Measurements from ENCODE around the gene ACSS3. TPM values are rescaled to one million over a fixed set of nuclear protein-coding genes. Genes with fewer than 3 reads are reported as not detected.

Gene ACSS3
- total RNA-seq, 1 donor = 0.54 TPM

- DNase-seq (ENCODE audit: low read depth in 2 of 3, low spot score in 2 of 3) = no peak
These were observed 135.3 kb downstream of the ACSS3 start for GRCh38 chr12:81212996-81213696.

- no peak for DNase-seq (ENCODE audit: low read depth in 2 of 3, low spot score in 2 of 3)
These were observed 138.9 kb downstream of the ACSS3 start for GRCh38 chr12:81216739-81217138.

GRCh38 chr12:81221681-81222080, 143.8 kb downstream of the ACSS3 start:
- no peak for DNase-seq (ENCODE audit: low read depth in 2 of 3, low spot score in 2 of 3)

- no peak for DNase-seq (ENCODE audit: low read depth in 2 of 3, low spot score in 2 of 3)
These were observed 145.1 kb downstream of the ACSS3 start for GRCh38 chr12:81222846-81223592.

GRCh38 chr12:81224626-81225025, 146.7 kb downstream of the ACSS3 start:
- DNase-seq (ENCODE audit: low read depth in 2 of 3, low spot score in 2 of 3) = no peak

GRCh38 chr12:81229759-81230158, 151.9 kb downstream of the ACSS3 start:
- DNase-seq (ENCODE audit: low read depth in 2 of 3, low spot score in 2 of 3) = no peak

- no peak for DNase-seq (ENCODE audit: low read depth in 2 of 3, low spot score in 2 of 3)
These were observed 153.9 kb downstream of the ACSS3 start for GRCh38 chr12:81231574-81232368.

GRCh38 chr12:81245458-81245857, 167.6 kb downstream of the ACSS3 start:
- no peak for DNase-seq (ENCODE audit: low read depth in 2 of 3, low spot score in 2 of 3)

GRCh38 chr12:81245907-81246570, 168.2 kb downstream of the ACSS3 start:
- DNase-seq (ENCODE audit: low read depth in 2 of 3, low spot score in 2 of 3) = no peak

- DNase-seq (ENCODE audit: low read depth in 2 of 3, low spot score in 2 of 3) = no peak
These were observed 172.1 kb downstream of the ACSS3 start for GRCh38 chr12:81249976-81250375.

GRCh38 chr12:81252228-81252627, 174.3 kb downstream of the ACSS3 start:
- DNase-seq (ENCODE audit: low read depth in 2 of 3, low spot score in 2 of 3) = no peak

GRCh38 chr12:81253360-81253759, 175.5 kb downstream of the ACSS3 start:
- no peak for DNase-seq (ENCODE audit: low read depth in 2 of 3, low spot score in 2 of 3)

- DNase-seq (ENCODE audit: low read depth in 2 of 3, low spot score in 2 of 3) = no peak
These were observed 177.6 kb downstream of the ACSS3 start for GRCh38 chr12:81255456-81255855.

- DNase-seq (ENCODE audit: low read depth in 2 of 3, low spot score in 2 of 3) = no peak
These were observed 178.1 kb downstream of the ACSS3 start for GRCh38 chr12:81255947-81256346.

- DNase-seq (ENCODE audit: low read depth in 2 of 3, low spot score in 2 of 3) = peak in 2 of 3 donors; percentile 15 to 36
These were observed 180.2 kb downstream of the ACSS3 start for GRCh38 chr12:81257947-81258551.

- no peak for DNase-seq (ENCODE audit: low read depth in 2 of 3, low spot score in 2 of 3)
These were observed 181.5 kb downstream of the ACSS3 start for GRCh38 chr12:81259360-81259759.

- no peak for DNase-seq (ENCODE audit: low read depth in 2 of 3, low spot score in 2 of 3)
These were observed 183.8 kb downstream of the ACSS3 start for GRCh38 chr12:81261508-81262207.

- no peak for DNase-seq (ENCODE audit: low read depth in 2 of 3, low spot score in 2 of 3)
These were observed 185.2 kb downstream of the ACSS3 start for GRCh38 chr12:81263072-81263471.

- DNase-seq (ENCODE audit: low read depth in 2 of 3, low spot score in 2 of 3) = no peak
These were observed 192.5 kb downstream of the ACSS3 start for GRCh38 chr12:81270385-81270784.

All from hematopoietic multipotent progenitor cell (in vitro differentiated cells).